Measurements from ENCODE around the gene XKR8.
"Not testable (repeated sequence)": the region's sequence is repeated elsewhere in the genome, so short reads cannot be mapped to it uniquely, and the experiment has no call there.

XKR8 gene

GRCh38 chr1:27992276-27992675 is 32.5 kb downstream of the XKR8 start:
- Histone ChIP-seq H3K27ac (no peak overlapping the region), H3K4me2 (no peak overlapping the region), H2AFZ (ENCODE audit: low read depth) (no peak overlapping the region), H3K4me3 (IDR thresholded peaks at IDR 0.05; ENCODE audit: insufficient read depth, low read depth, low read length) (no peak overlapping the region), H3K9ac (no peak overlapping the region), H3K27me3 (ENCODE audit: insufficient read depth, low read depth) (no peaks in the 10 kb centered on the region), H3K79me2 (ENCODE audit: insufficient read depth, low read depth) (no peaks in the 10 kb centered on the region), H3K36me3 (ENCODE audit: insufficient read depth) (peaks cover 13% of the 10 kb centered on the region; the same call in 1 of the 2 replicates), H4K20me1 (ENCODE audit: insufficient read depth) (no peaks in the 10 kb centered on the region), H3K4me1 (ENCODE audit: low read depth, poor library complexity, severe bottlenecking) (peaks cover 10% of the 10 kb centered on the region)
- no peak for TF ChIP-seq CTCF (conservative IDR thresholded peaks at IDR 0.05; ENCODE audit: low read depth, low read length)

DNA sequence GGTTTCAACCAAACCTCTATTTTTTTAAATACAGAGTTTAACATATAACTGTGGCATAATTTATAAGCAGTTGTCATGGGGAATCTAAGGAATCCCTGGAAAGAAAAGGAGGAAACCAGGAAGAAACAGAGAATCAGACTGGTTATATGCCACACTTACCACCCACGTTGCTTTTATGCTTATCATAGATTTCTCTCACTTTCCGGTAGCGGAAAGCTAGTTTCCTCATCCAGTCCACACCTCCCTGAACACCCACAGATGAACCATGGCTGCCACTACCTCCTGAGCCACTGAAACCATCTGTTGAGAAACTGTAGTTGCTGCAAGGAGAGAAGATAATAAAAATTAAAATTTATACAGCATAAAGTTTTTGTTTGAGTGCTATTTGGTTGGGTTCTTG is 33.5 kb downstream of the XKR8 start:
- Histone ChIP-seq H2AFZ (ENCODE audit: low read depth) (no peak overlapping the region), H3K4me1 (ENCODE audit: low read depth, poor library complexity, severe bottlenecking) (peaks cover 10% of the 10 kb centered on the region), H3K4me3 (IDR thresholded peaks at IDR 0.05; ENCODE audit: insufficient read depth, low read depth, low read length) (no peak overlapping the region), H3K27ac (no peak overlapping the region), H3K9ac (no peak overlapping the region), H3K79me2 (ENCODE audit: insufficient read depth, low read depth) (no peaks in the 10 kb centered on the region), H3K4me2 (no peak overlapping the region), H4K20me1 (ENCODE audit: insufficient read depth) (no peaks in the 10 kb centered on the region), H3K36me3 (ENCODE audit: insufficient read depth) (peaks cover 13% of the 10 kb centered on the region; the same call in 1 of the 2 replicates), H3K27me3 (ENCODE audit: insufficient read depth, low read depth) (no peaks in the 10 kb centered on the region)
- no peak for TF ChIP-seq CTCF (conservative IDR thresholded peaks at IDR 0.05; ENCODE audit: low read depth, low read length)

- Histone ChIP-seq H3K36me3 (ENCODE audit: insufficient read depth) (peaks cover 7% of the 10 kb centered on the region; the same call in 1 of the 2 replicates), H4K20me1 (ENCODE audit: insufficient read depth) (no peaks in the 10 kb centered on the region), H3K4me2 (no peak overlapping the region), H3K79me2 (ENCODE audit: insufficient read depth, low read depth) (no peaks in the 10 kb centered on the region), H3K4me3 (IDR thresholded peaks at IDR 0.05; ENCODE audit: insufficient read depth, low read depth, low read length) (no peak overlapping the region), H3K27me3 (ENCODE audit: insufficient read depth, low read depth) (no peaks in the 10 kb centered on the region), H3K9ac (no peak overlapping the region), H3K27ac (no peak overlapping the region), H2AFZ (ENCODE audit: low read depth) (no peak overlapping the region), H3K4me1 (ENCODE audit: low read depth, poor library complexity, severe bottlenecking) (peaks cover 10% of the 10 kb centered on the region)
- no peak for TF ChIP-seq CTCF (conservative IDR thresholded peaks at IDR 0.05; ENCODE audit: low read depth, low read length)
These were observed 34.3 kb downstream of the XKR8 start for GRCh38 chr1:27994060-27994459.

DNA sequence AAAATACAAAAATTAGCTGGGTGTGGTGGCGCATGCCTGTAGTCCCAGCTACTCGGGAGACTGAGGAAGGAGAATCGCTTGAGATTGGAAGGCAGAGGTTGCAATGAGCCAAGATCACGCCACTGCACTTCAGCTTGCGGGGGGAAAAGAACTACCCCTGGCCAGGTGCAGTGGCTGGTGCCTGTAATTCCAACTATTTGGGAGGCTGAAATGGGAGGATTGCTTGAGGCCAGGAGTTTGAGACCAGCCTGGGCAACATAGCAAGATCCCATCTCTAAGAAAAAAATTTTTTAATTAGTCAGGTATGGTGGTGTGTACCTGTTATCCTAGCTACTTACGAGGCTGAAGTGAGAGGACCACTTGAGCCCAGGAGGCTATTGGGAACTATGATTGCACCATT is 34.8 kb downstream of the XKR8 start:
- H3K4me3 ChIP-seq (IDR thresholded peaks at IDR 0.05; ENCODE audit: insufficient read depth, low read depth, low read length); H3K36me3 ChIP-seq (ENCODE audit: insufficient read depth); H3K79me2 ChIP-seq (ENCODE audit: insufficient read depth, low read depth); H2AFZ ChIP-seq (ENCODE audit: low read depth); H3K27me3 ChIP-seq (ENCODE audit: insufficient read depth, low read depth); H3K4me2 ChIP-seq; H3K9ac ChIP-seq; H4K20me1 ChIP-seq (ENCODE audit: insufficient read depth); H3K27ac ChIP-seq; H3K4me1 ChIP-seq (ENCODE audit: low read depth, poor library complexity, severe bottlenecking): not testable (repeated sequence)

DNA sequence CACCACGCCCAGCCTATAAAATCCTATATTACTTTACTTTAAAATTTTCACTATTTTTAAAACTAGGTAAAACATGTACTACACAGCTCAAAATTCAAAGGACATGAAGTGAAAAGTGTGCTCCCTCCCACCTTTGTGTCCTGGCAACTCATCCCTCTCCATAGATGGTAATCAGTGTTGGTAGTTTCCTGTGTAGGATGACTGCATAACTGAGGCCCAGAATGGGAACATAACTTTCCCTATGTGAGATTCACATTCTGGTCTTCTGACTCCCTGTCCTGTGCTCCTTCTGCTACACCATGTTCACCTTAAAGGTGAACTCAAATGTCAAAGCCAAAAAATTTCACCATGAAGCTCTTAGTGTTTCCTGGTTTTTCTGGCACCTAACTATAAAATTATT is 39.3 kb downstream of the XKR8 start:
- no peaks in the 10 kb centered on the region for H3K79me2 ChIP-seq (ENCODE audit: insufficient read depth, low read depth)
- peaks cover 10% of the 10 kb centered on the region for H3K4me1 ChIP-seq (ENCODE audit: low read depth, poor library complexity, severe bottlenecking)
- no peak overlapping the region for H3K9ac ChIP-seq
- no peak overlapping the region for H2AFZ ChIP-seq (ENCODE audit: low read depth)
- H3K27me3 ChIP-seq (ENCODE audit: insufficient read depth, low read depth) = no peaks in the 10 kb centered on the region
- H3K36me3 ChIP-seq (ENCODE audit: insufficient read depth) = peaks cover 8% of the 10 kb centered on the region; the same call in 1 of the 2 replicates
- no peak overlapping the region for H3K27ac ChIP-seq
- H4K20me1 ChIP-seq (ENCODE audit: insufficient read depth) = no peaks in the 10 kb centered on the region
- H3K4me3 ChIP-seq (IDR thresholded peaks at IDR 0.05; ENCODE audit: insufficient read depth, low read depth, low read length) = no peak overlapping the region
- no peak for TF ChIP-seq CTCF (conservative IDR thresholded peaks at IDR 0.05; ENCODE audit: low read depth, low read length)
- no peak overlapping the region for H3K4me2 ChIP-seq
